ENCODE measurements around the gene ATG16L1.

Gene ATG16L1

DNA sequence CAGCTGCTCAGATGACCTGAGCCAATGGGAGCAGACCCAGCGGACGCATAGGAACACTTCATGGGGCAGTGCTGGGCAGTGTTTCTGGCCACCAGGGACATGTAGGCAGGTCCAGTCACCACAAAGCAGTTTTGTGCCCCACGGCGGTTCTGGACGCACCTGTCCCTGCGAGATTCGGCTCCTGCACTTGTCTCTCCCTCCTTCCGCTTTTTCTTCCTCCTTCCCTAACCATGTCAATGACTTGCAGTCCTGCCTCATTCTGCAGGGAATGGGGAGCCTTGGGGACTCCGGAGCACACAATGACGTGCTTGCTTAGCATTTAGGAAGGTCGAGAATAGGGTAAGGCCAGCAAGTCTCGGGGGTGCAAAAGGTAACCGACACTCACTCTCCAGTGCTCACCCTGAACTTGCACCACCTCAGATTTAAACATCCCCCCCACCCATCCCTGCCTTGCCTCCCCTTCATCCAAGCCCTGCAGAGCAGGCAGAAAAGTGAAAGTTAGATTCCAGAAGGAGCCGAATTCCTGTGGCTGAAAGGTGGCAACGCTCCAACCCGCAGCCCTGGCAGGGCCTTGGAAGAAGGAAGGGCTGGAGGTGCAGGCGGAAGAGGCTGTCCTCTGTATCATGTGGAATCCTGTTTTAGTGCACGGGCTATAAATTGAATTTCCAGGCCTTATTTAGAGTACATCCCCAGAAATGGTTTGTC, 40.5 kb upstream of the ATG16L1 start:
- H4K8ac ChIP-seq (ENCODE audit: low read depth, low read length) = no peak overlapping the region
- H2AK5ac ChIP-seq (ENCODE audit: low read depth, low read length) = no peak overlapping the region
- H2BK120ac ChIP-seq (ENCODE audit: low read depth, low read length) = no peak overlapping the region
- no peak overlapping the region for H3K14ac ChIP-seq (ENCODE audit: low read length)
- no peak overlapping the region for H3K4ac ChIP-seq (ENCODE audit: low read length)
- H3K36me3 ChIP-seq (replicated peaks in 1 of 2; ENCODE audit: control insufficient read depth in 2 of 2, insufficient read depth in 2 of 2, low read length in 2 of 2) = no peaks in the 10 kb centered on the region
- no CpG with 5 or more reads among the region's 18 CpGs for WGBS, 2 donors (ENCODE audit: extremely low coverage in 2 of 2, insufficient read length in 2 of 2, insufficient replicate concordance in 1 of 2)
- no peak overlapping the region for H2BK5ac ChIP-seq (ENCODE audit: low read length)
- no peak overlapping the region for H2BK12ac ChIP-seq (ENCODE audit: low read length)
- H3K18ac ChIP-seq (ENCODE audit: low read length) = no peak overlapping the region
- no peak overlapping the region for H3K9ac ChIP-seq (ENCODE audit: low read depth, low read length, poor library complexity)
- H2AFZ ChIP-seq (ENCODE audit: low read length) = no peak overlapping the region
- peaks cover 16 to 20% of the 10 kb centered on the region in 2 donors for H3K4me1 ChIP-seq (ENCODE audit: control insufficient read depth in 2 of 2, insufficient read depth in 1 of 2, low read depth in 1 of 2, low read length in 2 of 2)
- no peak overlapping the region for H3K27ac ChIP-seq (replicated peaks; ENCODE audit: low read length)
- H3K9me3 ChIP-seq (replicated peaks in 1 of 2; ENCODE audit: control insufficient read depth in 2 of 2, insufficient read depth in 1 of 2, low read depth in 1 of 2, low read length in 2 of 2) = no peaks in the 10 kb centered on the region
- H3K23ac ChIP-seq (ENCODE audit: low read depth, low read length, poor library complexity) = peak overlapping the region; percentile 30
- H3K4me3 ChIP-seq (ENCODE audit: low read length in 2 of 2) = no peak overlapping the region
- H4K91ac ChIP-seq (ENCODE audit: low read depth, low read length, poor library complexity) = no peak overlapping the region
- no peaks in the 10 kb centered on the region for H3K27me3 ChIP-seq (ENCODE audit: control insufficient read depth in 3 of 3, insufficient read depth in 3 of 3, low read depth in 1 of 3, low read length in 3 of 3)
- DNase-seq (ENCODE audit: low spot score) = no peak
- no peak overlapping the region for H3K4me2 ChIP-seq (ENCODE audit: insufficient read depth, low read length, poor library complexity, severe bottlenecking)
- H2BK15ac ChIP-seq (ENCODE audit: low read length) = no peak overlapping the region
- H3K79me1 ChIP-seq (ENCODE audit: low read depth, low read length) = no peaks in the 10 kb centered on the region

DNA sequence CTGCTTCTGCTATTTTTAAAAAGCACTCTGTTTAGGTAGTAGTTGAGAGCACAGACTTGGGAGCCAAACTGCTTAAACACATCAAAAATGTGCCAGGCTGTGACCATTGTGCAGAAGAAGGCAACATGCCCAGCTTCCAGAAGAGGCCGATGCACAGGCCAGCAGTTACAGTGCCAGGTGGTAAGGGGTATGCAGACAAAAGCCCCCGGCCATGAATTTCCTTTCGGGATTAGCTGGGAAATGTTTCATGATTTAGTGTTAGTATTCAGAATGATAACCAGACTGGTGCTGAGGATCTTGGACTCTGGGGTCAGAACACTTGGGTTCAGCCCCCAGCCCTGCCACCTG, 40.0 kb upstream of the ATG16L1 start:
- H3K27ac ChIP-seq (replicated peaks; ENCODE audit: low read length) = no peak overlapping the region
- WGBS, 2 donors (ENCODE audit: extremely low coverage in 2 of 2, insufficient read length in 2 of 2, insufficient replicate concordance in 1 of 2) = no CpG with 5 or more reads among the region's 3 CpGs
- no peak overlapping the region for H3K9ac ChIP-seq (ENCODE audit: low read depth, low read length, poor library complexity)
- no peaks in the 10 kb centered on the region for H3K9me3 ChIP-seq (replicated peaks in 1 of 2; ENCODE audit: control insufficient read depth in 2 of 2, insufficient read depth in 1 of 2, low read depth in 1 of 2, low read length in 2 of 2)
- H2BK120ac ChIP-seq (ENCODE audit: low read depth, low read length) = no peak overlapping the region
- no peak overlapping the region for H3K4ac ChIP-seq (ENCODE audit: low read length)
- H3K4me2 ChIP-seq (ENCODE audit: insufficient read depth, low read length, poor library complexity, severe bottlenecking) = no peak overlapping the region
- no peak overlapping the region for H4K91ac ChIP-seq (ENCODE audit: low read depth, low read length, poor library complexity)
- H2BK15ac ChIP-seq (ENCODE audit: low read length) = no peak overlapping the region
- no peak overlapping the region for H3K14ac ChIP-seq (ENCODE audit: low read length)
- H2BK5ac ChIP-seq (ENCODE audit: low read length) = no peak overlapping the region
- H2AK5ac ChIP-seq (ENCODE audit: low read depth, low read length) = no peak overlapping the region
- DNase-seq (ENCODE audit: low spot score) = no peak
- H3K79me1 ChIP-seq (ENCODE audit: low read depth, low read length) = no peaks in the 10 kb centered on the region
- peaks cover 16 to 20% of the 10 kb centered on the region in 2 donors for H3K4me1 ChIP-seq (ENCODE audit: control insufficient read depth in 2 of 2, insufficient read depth in 1 of 2, low read depth in 1 of 2, low read length in 2 of 2)
- H2AFZ ChIP-seq (ENCODE audit: low read length) = no peak overlapping the region
- no peaks in the 10 kb centered on the region for H3K27me3 ChIP-seq (ENCODE audit: control insufficient read depth in 3 of 3, insufficient read depth in 3 of 3, low read depth in 1 of 3, low read length in 3 of 3)
- H3K4me3 ChIP-seq (ENCODE audit: low read length in 2 of 2) = no peak overlapping the region
- H4K8ac ChIP-seq (ENCODE audit: low read depth, low read length) = no peak overlapping the region
- H3K18ac ChIP-seq (ENCODE audit: low read length) = no peak overlapping the region
- H3K36me3 ChIP-seq (replicated peaks in 1 of 2; ENCODE audit: control insufficient read depth in 2 of 2, insufficient read depth in 2 of 2, low read length in 2 of 2) = no peaks in the 10 kb centered on the region
- H2BK12ac ChIP-seq (ENCODE audit: low read length) = no peak overlapping the region
- H3K23ac ChIP-seq (ENCODE audit: low read depth, low read length, poor library complexity) = no peak overlapping the region

DNA sequence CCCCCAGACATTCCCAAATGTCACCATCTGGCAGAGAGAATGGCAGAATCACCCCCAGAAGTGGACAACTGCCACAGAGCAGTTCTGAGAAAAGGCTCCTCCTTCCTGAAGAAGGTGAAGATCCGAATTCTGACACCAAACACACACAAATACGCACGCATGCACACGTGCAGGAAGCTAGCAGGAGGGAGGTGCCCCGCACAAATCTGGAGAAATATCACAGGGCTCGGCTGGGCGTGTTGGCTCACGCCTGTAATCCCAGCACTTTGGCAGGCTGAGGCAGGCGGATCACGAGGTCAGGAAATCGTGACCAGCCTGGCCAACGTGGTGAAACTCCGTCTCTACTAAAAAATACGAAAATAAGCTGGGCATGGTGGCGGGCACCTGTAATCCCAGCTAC, 38.5 kb upstream of the ATG16L1 start:
- Histone ChIP-seq H2BK120ac (ENCODE audit: low read depth, low read length) (no peak overlapping the region), H2BK15ac (ENCODE audit: low read length) (no peak overlapping the region), H3K14ac (ENCODE audit: low read length) (no peak overlapping the region), H4K8ac (ENCODE audit: low read depth, low read length) (no peak overlapping the region), H3K27ac (replicated peaks; ENCODE audit: low read length) (no peak overlapping the region), H2AK5ac (ENCODE audit: low read depth, low read length) (no peak overlapping the region), H2BK12ac (ENCODE audit: low read length) (no peak overlapping the region), H3K9ac (ENCODE audit: low read depth, low read length, poor library complexity) (no peak overlapping the region), H3K27me3 (ENCODE audit: control insufficient read depth in 3 of 3, insufficient read depth in 3 of 3, low read depth in 1 of 3, low read length in 3 of 3) (no peaks in the 10 kb centered on the region), H4K91ac (ENCODE audit: low read depth, low read length, poor library complexity) (no peak overlapping the region), H3K4me1 (ENCODE audit: control insufficient read depth in 2 of 2, insufficient read depth in 1 of 2, low read depth in 1 of 2, low read length in 2 of 2) (peaks cover 16 to 20% of the 10 kb centered on the region in 2 donors), H3K79me1 (ENCODE audit: low read depth, low read length) (no peaks in the 10 kb centered on the region), H2AFZ (ENCODE audit: low read length) (no peak overlapping the region), H3K23ac (ENCODE audit: low read depth, low read length, poor library complexity) (no peak overlapping the region), H3K4me2 (ENCODE audit: insufficient read depth, low read length, poor library complexity, severe bottlenecking) (no peak overlapping the region), H2BK5ac (ENCODE audit: low read length) (no peak overlapping the region), H3K36me3 (replicated peaks in 1 of 2; ENCODE audit: control insufficient read depth in 2 of 2, insufficient read depth in 2 of 2, low read length in 2 of 2) (no peaks in the 10 kb centered on the region), H3K4me3 (ENCODE audit: low read length in 2 of 2) (no peak overlapping the region), H3K18ac (ENCODE audit: low read length) (peak overlapping the region; percentile 27), H3K9me3 (replicated peaks in 1 of 2; ENCODE audit: control insufficient read depth in 2 of 2, insufficient read depth in 1 of 2, low read depth in 1 of 2, low read length in 2 of 2) (no peaks in the 10 kb centered on the region), H3K4ac (ENCODE audit: low read length) (no peak overlapping the region)
- no peak for DNase-seq (ENCODE audit: low spot score)
- whole genome bisulfite sequencing, 2 donors (ENCODE audit: extremely low coverage in 2 of 2, insufficient read length in 2 of 2, insufficient replicate concordance in 1 of 2) = no CpG with 5 or more reads among the region's 15 CpGs

DNA sequence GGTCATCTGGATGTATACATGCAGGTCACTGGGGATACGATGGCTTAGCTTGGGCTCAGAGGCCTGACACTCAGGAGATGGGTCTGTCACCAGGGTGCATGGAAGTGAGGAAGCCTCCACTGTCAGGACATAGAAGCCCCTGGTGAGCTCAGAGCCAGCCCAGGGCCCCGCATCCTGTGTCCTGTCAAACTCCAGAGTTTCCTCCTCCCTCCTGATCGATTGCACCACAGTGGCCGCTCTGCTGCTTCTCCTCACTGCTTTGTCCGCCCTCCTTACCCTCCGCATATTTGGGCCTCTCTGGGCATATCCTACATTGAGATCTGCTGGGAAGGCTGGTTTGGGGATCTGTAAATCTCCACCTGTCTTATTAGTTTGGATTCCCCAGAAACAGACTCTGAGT, 37.5 kb upstream of the ATG16L1 start:
- H3K18ac ChIP-seq (ENCODE audit: low read length) = no peak overlapping the region
- H3K27me3 ChIP-seq (ENCODE audit: control insufficient read depth in 3 of 3, insufficient read depth in 3 of 3, low read depth in 1 of 3, low read length in 3 of 3) = no peaks in the 10 kb centered on the region
- H3K9me3 ChIP-seq (replicated peaks in 1 of 2; ENCODE audit: control insufficient read depth in 2 of 2, insufficient read depth in 1 of 2, low read depth in 1 of 2, low read length in 2 of 2) = no peaks in the 10 kb centered on the region
- no peak overlapping the region for H4K8ac ChIP-seq (ENCODE audit: low read depth, low read length)
- no peak overlapping the region for H3K4me3 ChIP-seq (ENCODE audit: low read length in 2 of 2)
- H3K79me1 ChIP-seq (ENCODE audit: low read depth, low read length) = no peaks in the 10 kb centered on the region
- H3K27ac ChIP-seq (replicated peaks; ENCODE audit: low read length) = no peak overlapping the region
- no peak overlapping the region for H2AFZ ChIP-seq (ENCODE audit: low read length)
- H4K91ac ChIP-seq (ENCODE audit: low read depth, low read length, poor library complexity) = no peak overlapping the region
- no peak overlapping the region for H2BK15ac ChIP-seq (ENCODE audit: low read length)
- no CpG with 5 or more reads among the region's 6 CpGs for WGBS, 2 donors (ENCODE audit: extremely low coverage in 2 of 2, insufficient read length in 2 of 2, insufficient replicate concordance in 1 of 2)
- no peak overlapping the region for H2BK120ac ChIP-seq (ENCODE audit: low read depth, low read length)
- H2BK12ac ChIP-seq (ENCODE audit: low read length) = no peak overlapping the region
- no peak overlapping the region for H3K9ac ChIP-seq (ENCODE audit: low read depth, low read length, poor library complexity)
- H3K4me1 ChIP-seq (ENCODE audit: control insufficient read depth in 2 of 2, insufficient read depth in 1 of 2, low read depth in 1 of 2, low read length in 2 of 2) = peaks cover 11 to 14% of the 10 kb centered on the region in 2 donors
- H2AK5ac ChIP-seq (ENCODE audit: low read depth, low read length) = peak overlapping the region; percentile 87
- H3K23ac ChIP-seq (ENCODE audit: low read depth, low read length, poor library complexity) = no peak overlapping the region
- no peak for DNase-seq (ENCODE audit: low spot score)
- H3K4me2 ChIP-seq (ENCODE audit: insufficient read depth, low read length, poor library complexity, severe bottlenecking) = no peak overlapping the region
- no peak overlapping the region for H3K4ac ChIP-seq (ENCODE audit: low read length)
- no peaks in the 10 kb centered on the region for H3K36me3 ChIP-seq (replicated peaks in 1 of 2; ENCODE audit: control insufficient read depth in 2 of 2, insufficient read depth in 2 of 2, low read length in 2 of 2)
- no peak overlapping the region for H2BK5ac ChIP-seq (ENCODE audit: low read length)
- no peak overlapping the region for H3K14ac ChIP-seq (ENCODE audit: low read length)
